Mesothelial cell of epicardium (in vitro differentiated cells): ENCODE measurements around the gene OBSL1. TPM values are rescaled to one million over a fixed set of nuclear protein-coding genes. Genes with fewer than 3 reads are reported as not detected.
A peak's percentile ranks its signal among the peaks of the same experiment; 100 is the strongest.

Experiments used
- DNase-seq, 2 experiments: peaks; one replicate each; pipeline ENCODE4 v3.0.0; 2021; ENCODE audit warnings: low spot score in 2 of 2; ENCODE audit not compliant: unreplicated experiment in 2 of 2
- H3K27ac Mint-ChIP-seq: 2 replicates; pipeline ENCODE4 v1.8.0; 2021; ENCODE audit warnings: mixed read lengths
- H3K27me3 Mint-ChIP-seq: 2 replicates; pipeline ENCODE4 v1.8.0; 2021; ENCODE audit warnings: low read depth, mixed read lengths
- H3K36me3 Mint-ChIP-seq: 2 replicates; pipeline ENCODE4 v1.8.0; 2021; ENCODE audit warnings: mixed read lengths
- H3K4me1 Mint-ChIP-seq: 2 replicates; pipeline ENCODE4 v1.8.0; 2021; ENCODE audit warnings: mixed read lengths
- H3K4me3 Mint-ChIP-seq: 2 replicates; pipeline ENCODE4 v1.8.0; 2021; ENCODE audit warnings: mild to moderate bottlenecking, moderate library complexity, mixed read lengths
- H3K9me3 Mint-ChIP-seq: 2 replicates; pipeline ENCODE4 v1.8.0; 2021; ENCODE audit warnings: mixed read lengths
- total RNA-seq: library from RNA; stranded (reverse); gene quantifications from 3 replicates; pipeline ENCODE4 v1.2.1, GENCODE V29; 2021
- TF ChIP-seq, protein P1 (sequence below): fragments of 200-600 bp; sonication (generic); IDR thresholded peaks from one replicate; pipeline ENCODE4 v1.5.0; 2021; ENCODE audit warnings: antibody characterized with exemption; ENCODE audit not compliant: unreplicated experiment

The OBSL1 gene
- total RNA-seq, 1 donor from 2014 or later = 319 TPM

DNA sequence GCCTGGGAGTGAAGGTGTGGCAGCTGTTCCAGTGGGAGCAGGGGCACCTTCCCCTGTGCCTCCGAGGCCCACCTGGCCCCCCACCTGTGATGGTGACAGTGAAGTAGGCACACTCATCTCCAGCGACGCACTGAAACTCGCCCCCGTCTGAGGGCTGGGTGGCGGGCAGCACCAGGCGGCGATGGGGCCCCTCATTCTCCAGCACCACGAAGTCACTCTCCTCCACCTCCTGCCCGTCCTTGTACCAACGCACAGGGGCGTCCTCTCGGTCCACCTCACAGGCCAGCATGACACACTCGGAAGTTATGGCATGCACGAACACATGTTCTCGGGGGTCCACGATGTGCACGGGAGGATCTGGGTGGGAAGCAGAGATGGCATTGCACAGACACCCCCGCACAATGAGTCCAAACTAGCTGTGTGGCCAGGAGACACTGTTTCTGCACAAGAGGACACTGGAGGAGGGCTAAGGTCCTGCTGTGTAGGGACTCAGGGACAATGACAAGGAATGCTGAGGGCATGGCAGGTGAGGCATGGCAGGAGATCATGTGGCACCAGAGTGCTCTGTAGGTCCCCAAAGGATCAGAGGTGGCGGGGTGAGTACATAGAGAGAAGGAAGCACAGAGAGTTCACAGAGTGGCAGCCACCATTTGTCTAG is 7.9 kb downstream of the OBSL1 start:
- Mint-ChIP-seq H3K4me3 (no peak overlapping the region), H3K27me3 (no peaks in the 10 kb centered on the region), H3K4me1 (peaks cover 24% of the 10 kb centered on the region), H3K27ac (no peak overlapping the region), H3K36me3 (peaks cover 44% of the 10 kb centered on the region), H3K9me3 (no peaks in the 10 kb centered on the region)
- no peak for DNase-seq
- TF ChIP-seq, protein P1, sequence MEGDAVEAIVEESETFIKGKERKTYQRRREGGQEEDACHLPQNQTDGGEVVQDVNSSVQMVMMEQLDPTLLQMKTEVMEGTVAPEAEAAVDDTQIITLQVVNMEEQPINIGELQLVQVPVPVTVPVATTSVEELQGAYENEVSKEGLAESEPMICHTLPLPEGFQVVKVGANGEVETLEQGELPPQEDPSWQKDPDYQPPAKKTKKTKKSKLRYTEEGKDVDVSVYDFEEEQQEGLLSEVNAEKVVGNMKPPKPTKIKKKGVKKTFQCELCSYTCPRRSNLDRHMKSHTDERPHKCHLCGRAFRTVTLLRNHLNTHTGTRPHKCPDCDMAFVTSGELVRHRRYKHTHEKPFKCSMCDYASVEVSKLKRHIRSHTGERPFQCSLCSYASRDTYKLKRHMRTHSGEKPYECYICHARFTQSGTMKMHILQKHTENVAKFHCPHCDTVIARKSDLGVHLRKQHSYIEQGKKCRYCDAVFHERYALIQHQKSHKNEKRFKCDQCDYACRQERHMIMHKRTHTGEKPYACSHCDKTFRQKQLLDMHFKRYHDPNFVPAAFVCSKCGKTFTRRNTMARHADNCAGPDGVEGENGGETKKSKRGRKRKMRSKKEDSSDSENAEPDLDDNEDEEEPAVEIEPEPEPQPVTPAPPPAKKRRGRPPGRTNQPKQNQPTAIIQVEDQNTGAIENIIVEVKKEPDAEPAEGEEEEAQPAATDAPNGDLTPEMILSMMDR = no peak

DNA sequence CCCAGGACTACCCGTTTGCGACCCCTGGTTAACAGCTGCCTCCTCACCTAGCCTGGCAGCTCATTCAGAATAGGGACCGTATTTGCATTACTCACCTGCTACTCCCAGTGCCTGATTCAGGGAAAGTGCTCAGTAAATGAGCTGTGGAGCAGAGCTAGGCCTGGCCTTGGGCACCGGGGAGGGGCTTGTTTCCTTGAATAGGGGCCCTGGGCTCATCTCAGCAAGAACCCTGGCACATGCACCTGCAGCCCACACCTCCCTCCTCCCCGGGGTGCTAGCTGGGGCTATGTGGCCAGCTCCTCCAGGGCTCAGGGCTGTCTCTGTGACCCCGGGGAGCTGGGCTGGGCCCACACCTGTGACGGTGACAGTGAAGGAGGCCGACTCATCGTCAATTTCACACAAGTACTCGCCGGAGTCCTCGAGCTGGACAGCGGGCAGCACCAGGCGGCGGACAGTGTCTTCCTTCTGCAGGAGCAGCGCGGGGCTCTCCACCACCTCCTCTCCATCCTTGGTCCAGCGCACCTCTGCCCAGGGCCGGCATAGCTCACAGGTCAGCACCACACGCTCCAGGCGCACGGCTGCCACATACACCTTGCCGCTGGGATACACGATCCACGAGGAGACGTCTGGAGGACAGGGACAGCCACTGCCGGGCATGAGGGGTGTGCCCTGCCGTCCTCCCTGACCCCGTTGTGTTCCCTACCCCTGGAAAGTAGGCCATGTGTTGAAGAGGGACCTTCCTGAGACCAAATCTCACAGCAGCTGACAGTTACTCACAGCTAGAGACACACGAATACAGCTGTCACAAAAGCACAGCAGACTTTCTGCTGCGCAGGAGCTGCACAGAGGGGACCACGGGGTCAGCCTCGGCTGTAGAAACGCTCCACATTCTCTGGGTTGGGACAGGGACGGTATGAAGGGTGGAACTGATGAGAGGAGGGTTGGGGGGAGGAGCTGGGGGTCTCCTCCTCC is 9.0 kb downstream of the OBSL1 start:
- peaks cover 41% of the 10 kb centered on the region for H3K36me3 Mint-ChIP-seq
- no peak for DNase-seq
- peaks cover 22% of the 10 kb centered on the region for H3K4me1 Mint-ChIP-seq
- H3K9me3 Mint-ChIP-seq = no peaks in the 10 kb centered on the region
- TF ChIP-seq, protein P1 = no peak
- no peaks in the 10 kb centered on the region for H3K27me3 Mint-ChIP-seq
- no peak overlapping the region for H3K27ac Mint-ChIP-seq
- no peak overlapping the region for H3K4me3 Mint-ChIP-seq

DNA sequence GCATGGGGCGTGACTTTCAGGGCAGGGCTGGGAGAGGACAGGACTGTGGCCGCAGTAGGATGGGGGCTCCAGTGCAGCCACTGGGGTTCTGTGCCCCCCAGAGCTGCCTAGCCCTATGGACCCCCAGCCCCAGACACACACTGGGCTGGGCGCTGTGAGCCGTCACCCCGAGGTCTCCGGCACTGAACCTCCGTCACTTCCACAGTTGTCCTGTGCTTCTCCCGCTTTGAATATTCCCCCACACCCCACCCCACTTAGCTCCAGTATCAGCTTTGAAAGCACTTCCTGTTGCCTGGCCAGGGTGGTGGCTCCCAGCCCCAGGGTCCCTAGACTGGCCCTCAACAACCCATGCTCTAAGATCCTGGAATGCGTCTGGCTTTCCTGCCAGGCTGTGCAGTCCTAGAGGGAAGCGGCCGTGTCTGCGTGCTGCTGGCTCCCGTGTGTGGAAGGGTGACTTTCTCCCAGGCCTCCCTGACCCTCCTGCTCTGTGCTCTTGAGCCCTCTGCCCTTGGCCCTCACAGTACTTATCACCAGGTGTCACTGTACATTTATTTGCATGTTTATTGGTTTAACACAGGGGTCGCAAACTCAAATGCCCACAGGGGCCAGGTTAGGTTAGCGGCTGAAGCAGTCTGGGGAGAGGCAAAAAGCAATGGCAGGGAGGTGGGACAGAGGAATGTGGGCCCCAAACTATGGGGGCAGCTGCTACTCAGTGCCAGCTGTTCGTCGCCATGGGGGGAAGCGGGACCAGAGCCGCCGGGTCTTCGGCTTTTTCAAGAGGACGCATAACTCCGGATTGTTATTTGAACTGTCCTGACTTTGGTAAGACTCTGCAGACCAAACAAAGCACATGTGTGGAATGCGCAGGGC is 9.9 kb downstream of the OBSL1 start:
- TF ChIP-seq, protein P1 = no peak
- no peaks in the 10 kb centered on the region for H3K27me3 Mint-ChIP-seq
- no peaks in the 10 kb centered on the region for H3K9me3 Mint-ChIP-seq
- peaks cover 37% of the 10 kb centered on the region for H3K36me3 Mint-ChIP-seq
- DNase-seq = no peak
- no peak overlapping the region for H3K4me3 Mint-ChIP-seq
- peaks cover 22% of the 10 kb centered on the region for H3K4me1 Mint-ChIP-seq
- peak overlapping the region; percentile 6 for H3K27ac Mint-ChIP-seq

DNA sequence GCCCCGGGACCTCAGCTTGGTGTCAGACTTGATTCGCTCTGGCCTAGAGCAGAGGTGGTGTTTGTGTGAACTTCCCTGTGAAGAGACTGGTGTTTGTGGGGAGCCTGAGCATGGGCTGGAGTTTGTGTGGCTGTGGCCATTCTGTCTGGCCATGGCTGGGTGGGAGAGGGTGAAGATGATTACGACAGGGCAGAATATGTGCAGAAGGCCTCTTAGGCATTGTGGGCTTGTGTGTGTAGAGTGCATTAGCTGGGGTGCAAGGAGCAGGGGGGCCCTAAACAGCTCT is 10.5 kb downstream of the OBSL1 start:
- peaks cover 31% of the 10 kb centered on the region for H3K36me3 Mint-ChIP-seq
- no peaks in the 10 kb centered on the region for H3K9me3 Mint-ChIP-seq
- DNase-seq = no peak
- TF ChIP-seq, protein P1 = no peak
- no peak overlapping the region for H3K4me3 Mint-ChIP-seq
- no peak overlapping the region for H3K27ac Mint-ChIP-seq
- H3K4me1 Mint-ChIP-seq = peaks cover 22% of the 10 kb centered on the region
- no peaks in the 10 kb centered on the region for H3K27me3 Mint-ChIP-seq

DNA sequence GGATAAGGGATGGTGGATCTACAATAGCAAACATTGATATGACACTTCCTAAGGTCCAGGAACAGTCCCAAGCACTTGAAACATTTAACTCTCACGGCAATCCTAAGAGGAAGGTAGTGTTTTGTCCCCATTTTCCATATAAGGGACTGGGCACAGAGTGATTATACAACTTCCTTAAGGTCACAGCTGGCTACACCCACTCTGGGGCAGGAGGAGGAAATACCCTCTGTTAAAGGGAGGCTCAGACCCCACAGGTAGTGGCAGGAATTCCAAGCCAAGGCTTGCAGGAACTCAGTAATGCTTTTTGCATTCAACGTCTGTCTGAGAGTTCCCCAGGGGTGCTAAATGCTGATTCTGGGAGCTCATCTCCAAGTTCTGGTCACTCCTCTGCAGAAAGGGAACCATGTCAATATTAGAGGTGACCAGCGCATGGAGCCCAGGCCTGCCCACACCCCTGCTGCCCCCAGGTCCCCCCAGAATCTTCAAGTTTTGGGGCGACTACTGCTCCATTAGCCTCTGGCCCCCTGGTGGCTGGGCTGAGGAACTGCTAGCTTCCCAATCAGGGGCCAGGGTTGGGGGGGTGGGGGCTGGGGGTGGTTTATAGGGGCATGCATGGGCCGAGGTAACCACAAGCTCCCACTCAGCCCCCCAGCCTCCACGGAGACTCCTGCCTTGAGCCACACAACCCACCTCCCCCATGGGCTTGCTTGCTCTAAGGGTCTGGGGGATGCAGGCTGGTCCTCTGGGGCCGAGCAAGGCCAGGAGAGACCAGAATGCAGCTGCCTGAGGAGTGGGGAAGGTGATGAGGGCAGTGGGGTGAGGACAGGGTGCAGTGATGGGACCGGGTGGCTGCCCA is 11.1 kb downstream of the OBSL1 start:
- no peaks in the 10 kb centered on the region for H3K27me3 Mint-ChIP-seq
- H3K4me1 Mint-ChIP-seq = peaks cover 22% of the 10 kb centered on the region
- TF ChIP-seq, protein P1 = peak; percentile 94
- no peak for DNase-seq
- H3K9me3 Mint-ChIP-seq = no peaks in the 10 kb centered on the region
- peaks cover 32% of the 10 kb centered on the region for H3K36me3 Mint-ChIP-seq
- peak overlapping the region; percentile 25 for H3K27ac Mint-ChIP-seq
- H3K4me3 Mint-ChIP-seq = no peak overlapping the region
